Hematopoietic multipotent progenitor cell treated with erythropoietin and hydrocortisone succinate and interleukin-3 and kit ligand, for 8 days (in vitro differentiated cells): Measurements from ENCODE around the gene CEP95.
"Not testable (repeated sequence)": the region's sequence is repeated elsewhere in the genome, so short reads cannot be mapped to it uniquely, and the experiment has no call there.

ENCODE experiments used
- DNase-seq: peaks from one replicate; pipeline ENCODE4 v3.0.0-alpha.2; 2015

CEP95 gene, protein sequence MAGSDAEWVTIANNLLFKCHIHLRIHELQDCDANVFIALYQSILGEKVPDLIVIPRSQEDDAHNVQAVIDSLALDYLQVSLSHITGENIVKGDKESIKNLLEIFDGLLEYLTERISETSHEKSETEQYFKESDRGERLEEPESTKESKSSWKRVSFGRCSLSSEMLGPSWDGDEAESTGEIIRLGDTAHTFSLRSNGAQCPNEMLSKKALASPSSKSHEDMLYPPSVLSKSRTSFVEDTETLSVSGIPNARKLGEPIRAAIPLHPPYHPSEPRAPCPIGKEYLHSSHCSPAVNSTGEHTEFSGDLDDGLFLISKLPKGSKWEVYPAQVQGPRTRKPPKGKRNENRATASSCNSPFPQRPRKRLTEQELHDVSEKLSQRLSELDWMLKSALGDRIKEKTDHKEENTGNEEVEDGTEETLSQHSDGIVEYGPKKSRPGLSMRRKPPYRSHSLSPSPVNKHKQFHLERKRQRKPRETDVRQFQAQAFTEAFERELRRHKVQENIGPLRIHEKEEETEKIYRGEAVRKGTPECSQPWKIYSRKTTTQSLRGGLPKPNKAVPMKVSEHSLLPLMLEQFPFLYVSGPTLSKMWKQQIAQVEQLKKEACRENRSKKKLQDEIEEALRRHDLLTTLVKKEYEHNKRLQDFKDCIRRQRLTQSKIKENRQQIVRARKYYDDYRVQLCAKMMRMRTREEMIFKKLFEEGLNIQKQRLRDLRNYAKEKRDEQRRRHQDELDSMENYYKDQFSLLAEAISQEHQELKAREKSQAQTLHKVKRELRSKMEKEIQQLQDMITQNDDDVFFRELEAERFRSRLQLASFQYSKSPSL

DNA sequence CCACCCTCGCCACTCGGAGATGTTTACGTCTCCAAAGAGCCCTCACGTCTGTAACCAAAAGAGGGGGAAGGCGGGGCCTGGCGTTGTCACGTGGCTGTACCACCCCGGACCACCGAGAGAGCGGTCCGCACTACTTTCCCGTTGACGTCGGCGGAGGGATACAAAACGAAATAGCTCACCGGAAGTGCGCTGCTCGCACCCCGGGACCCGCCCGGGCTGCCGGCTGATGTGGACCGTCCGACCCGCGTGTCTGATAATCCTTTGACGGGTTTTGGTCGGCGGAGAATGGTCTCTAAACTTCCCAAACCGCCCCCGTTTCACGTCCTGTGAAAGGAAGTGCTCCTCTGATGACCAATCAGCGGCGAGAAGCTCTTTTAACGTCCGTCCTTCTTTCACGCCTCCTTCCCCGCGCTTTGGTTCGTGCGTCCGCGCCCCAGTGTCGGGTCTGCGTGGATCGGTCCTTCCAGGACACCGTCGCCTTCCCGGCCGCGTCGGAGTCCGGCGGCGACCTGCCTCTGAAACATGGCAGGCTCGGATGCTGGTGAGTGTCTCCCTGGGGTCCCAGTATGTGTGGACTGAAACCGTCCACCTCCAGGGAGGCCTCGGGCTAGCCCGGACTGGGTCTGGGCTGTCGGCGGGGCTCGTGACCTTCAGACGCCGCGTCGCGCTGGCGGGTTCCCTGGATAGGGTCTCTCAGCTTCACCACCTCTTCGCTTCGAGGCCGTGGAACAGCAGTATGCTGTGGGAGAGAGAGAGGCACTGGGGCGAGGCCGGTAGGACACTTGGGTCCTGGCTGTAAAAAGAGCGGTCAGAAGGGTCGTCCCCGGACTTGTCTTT, at the start of gene CEP95:
Gene CEP95, plus strand, starts transcription at position 402 of the 837 bp plus-strand sequence. Its CDS starts 121 bp downstream, at position 523.
- DNase-seq, result peak; percentile 97

DNA sequence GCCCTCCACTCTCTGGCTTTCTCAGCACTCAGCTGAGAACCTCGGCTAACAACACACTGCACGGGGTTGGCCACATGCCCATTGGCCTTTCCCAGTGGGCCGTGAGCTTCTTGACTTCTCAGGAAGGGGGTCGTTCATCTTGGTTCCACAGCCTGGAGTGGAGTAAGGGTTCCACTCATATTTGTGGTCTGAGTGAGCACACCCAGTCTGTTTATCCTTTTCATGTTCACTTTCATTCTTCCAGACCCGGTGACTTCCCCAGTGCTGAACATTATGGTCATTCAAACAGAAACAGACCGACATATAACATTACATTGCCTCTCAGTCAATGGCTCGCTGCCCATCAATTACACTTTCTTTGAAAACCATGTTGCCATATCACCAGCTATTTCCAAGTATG, 49.6 kb upstream of the CEP95 start:
- no peak for DNase-seq

DNA sequence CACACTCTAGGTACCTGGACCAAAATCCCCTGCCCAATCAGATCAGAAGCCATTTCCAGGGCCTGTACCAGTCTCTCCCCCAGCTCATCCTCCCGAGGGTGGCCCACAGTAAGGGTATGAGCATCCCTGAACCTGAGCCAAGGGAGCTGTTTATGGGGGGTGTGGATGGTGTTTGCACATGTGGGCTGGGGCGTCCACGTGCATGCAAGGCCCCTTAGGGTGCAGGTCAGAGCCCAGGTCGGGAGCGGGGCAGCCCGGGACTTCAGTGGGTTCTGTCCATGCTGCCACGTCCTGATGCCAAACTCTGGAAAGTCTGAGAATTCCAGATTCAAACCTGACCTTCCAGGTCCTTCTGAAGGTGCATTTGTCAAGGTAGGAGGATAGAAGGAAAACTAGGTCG, 48.0 kb upstream of the CEP95 start:
- DNase-seq, result no peak

DNA sequence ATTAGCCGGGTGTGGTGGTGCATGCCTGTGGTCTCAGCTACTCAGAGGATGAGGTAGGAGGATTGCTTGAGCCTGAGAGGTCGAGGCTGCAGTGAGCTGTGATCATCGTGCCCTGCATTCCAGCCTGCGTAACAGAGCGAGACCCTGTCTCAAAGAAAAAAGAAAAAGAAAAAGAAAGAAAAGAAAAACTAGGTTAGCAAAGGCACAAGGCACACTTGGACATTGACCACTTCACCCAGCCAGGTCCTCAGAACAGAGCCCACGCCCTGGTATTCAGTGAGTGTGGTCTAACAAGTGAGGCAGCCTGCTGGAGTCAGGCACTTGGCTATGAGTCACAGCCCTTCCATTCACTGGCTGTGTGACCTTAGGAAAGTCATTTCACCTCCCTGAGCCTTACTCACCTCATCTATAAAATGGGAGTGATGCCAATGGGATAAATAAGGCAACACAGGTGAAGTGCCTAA, 47.5 kb upstream of the CEP95 start:
- DNase-seq, result no peak

DNA sequence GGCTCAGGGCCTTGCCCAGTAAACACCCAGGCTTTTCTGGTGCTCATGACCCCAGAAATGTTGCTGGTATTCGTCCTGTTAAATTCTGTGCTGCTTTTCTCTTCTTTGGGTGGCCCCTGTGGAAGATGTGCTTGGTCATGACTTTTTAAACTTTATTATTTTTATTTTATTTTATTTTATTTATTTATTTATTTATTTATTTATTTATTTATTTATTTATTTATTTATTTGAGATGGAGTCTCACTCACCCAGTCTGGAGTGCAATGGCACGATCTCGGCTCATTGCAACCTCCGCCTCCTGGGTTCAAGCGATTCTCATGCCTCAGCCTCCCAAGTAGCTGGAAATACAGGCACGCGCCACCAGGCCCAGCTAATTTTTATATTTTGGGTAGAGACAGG, 47.0 kb upstream of the CEP95 start:
- DNase-seq, result not testable (repeated sequence)

DNA sequence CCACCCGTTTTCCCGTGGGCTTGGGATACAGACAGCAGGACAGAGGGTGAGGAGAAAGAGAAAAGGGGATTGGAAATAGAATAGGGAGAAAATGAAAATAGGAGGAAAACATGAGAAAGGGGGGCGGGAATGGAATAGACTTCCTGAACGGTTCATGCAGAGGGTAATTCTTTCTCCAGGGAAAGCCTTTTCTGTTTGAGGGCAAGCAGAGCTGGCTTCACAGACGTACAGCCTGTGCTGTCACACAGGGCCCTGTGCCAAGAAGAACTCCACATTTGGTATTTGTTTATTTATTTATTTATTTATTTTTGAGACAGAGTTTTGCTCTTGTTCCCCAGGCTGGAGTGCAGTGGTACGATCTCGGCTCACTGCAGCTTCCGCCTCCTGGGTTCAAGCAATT, 45.8 kb upstream of the CEP95 start:
- DNase-seq, result no peak

DNA sequence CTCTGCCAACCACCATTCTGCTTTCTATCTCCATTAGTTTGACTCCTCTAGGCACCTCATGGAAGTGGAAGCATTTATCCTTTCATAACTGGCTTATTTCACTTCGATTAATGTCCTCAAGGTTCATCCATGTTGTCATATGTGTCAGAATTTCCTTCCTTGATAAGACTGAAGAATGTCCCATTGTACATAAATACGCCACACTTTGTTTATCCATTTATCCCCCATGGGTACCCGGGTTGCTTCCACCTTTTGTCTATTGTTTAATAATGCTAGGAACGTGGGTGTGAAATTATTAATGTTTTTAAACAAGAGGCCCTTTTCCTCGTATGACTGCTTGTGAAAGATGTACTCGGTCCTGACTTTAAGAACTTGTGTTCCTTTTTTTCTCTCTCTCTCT, 45.0 kb upstream of the CEP95 start:
- no peak for DNase-seq

DNA sequence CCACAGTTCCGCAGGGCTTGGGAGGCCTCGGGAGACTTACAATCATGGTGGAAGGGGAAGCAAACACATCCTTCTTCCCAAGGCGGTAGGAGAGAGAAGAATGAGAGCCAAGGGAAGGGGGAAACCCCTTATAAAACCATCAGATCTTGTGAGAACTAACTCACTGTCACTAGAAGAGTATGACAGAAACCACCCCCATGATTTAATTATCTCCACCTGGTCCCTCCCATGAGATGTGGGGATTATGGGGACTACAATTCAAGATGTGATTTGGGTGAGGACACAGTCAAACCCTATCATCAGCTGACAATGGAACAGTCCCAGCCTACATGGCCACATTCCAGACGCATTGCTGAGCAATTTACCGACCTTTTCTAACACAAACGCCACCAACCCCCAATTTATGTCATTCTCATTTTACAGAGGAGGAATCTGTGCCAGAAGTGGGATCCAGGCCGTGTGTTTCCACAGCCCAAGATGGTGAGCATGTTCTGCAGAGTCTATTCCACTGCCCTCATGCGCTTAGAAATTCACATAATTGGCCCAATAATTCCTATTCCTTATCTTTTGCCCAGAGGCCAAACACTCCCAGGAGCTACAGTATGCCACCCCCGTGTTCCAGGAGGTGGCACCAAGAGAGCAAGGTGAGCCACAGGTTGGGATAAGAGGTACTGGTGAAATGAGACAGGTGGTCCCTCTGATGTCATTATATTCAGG, 40.6 kb upstream of the CEP95 start:
- no peak for DNase-seq

DNA sequence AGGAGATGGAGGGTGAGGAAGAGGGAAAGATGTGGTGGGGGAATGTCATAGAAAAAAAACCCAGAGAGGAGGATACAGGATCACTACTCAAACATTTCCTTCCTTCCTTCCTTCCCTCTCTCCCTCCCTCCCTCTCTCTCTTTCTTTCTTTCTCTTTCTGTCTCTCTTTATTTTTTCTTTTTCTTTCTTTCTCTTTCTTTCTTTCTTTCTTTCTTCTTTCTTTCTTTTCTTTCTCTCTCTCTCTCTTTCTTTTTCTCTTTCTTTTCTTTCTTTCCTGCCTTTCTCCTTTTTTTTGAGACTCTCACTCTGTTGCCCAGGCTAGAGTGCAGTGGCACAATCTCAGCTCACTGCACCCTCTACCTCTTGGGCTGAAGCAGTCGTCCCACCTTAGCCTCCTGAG, 39.9 kb upstream of the CEP95 start:
- not testable (repeated sequence) for DNase-seq

DNA sequence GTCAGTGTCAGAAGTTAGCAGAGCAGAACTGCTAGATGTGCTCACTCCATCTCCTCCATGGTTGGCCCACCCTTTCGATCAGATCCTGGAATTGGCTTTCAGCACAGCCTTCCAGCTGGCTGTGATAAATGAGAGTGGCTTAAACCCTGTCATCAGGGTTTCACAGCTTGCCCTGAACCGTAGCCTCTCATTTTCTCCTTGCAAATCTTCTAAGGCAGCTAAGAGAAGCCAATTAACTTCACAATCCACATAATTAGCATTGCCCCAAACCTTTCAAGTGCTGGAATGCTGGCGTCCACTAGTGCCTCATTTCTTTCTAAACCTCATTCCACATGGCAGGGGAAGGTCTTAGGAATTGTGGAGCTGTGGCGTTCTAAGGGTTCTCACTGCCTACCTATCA, 36.2 kb upstream of the CEP95 start:
- DNase-seq, result no peak

DNA sequence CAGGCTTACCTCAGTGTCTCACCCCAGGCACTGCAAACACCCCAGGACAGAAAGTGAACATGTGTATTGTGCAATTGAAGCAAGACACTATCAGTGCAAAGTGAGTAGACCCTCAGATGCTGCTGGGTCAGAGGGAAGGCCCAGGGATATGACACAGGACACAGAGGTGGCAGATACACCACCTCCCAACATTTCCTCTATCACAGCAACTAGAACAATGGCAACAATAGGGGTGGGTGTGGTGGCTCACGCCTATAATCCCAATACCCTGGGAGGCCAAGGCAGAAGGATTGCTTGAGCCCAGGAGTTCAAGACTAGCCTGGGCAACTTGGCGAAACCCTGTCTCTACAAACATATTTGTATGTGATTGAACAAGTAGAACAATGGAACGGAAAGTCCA, 35.3 kb upstream of the CEP95 start:
- no peak for DNase-seq

DNA sequence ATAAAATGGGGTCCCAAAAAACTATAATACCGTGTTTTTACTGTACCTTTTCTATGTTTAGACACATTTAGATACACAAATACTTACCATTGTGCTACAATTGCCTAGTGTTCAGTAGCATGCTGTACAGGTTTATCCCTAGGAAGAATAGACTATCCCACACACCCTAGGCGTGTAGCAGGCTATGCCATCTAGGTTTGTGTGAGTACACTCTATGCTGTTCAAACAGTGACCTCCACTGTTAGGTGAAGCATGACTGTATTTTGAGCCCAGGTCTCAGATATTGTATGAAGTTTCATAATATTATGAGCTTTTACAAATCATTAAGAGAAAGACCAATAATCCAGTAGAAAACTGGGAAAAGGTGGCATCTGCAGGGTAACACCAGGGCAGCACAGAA, 34.2 kb upstream of the CEP95 start:
- no peak for DNase-seq

DNA sequence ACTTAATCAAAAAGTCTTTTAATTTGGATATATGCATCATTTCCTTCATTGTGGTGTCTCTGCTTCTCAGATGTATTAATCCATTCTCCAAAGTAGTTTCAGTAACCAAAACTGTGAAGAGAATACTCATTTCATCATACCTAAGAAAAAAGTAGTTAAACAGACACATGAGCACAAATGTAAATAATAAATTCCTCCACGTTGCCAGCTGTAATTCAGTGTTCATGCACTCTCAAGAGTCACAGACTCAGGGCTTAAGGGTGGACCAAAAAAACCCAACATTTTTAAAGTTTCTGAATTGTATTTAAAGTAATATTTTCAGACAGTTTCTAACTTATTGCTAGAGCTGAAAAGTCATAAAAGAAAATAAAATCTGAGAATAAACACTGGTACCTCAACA, 28.9 kb upstream of the CEP95 start:
- DNase-seq, result no peak

DNA sequence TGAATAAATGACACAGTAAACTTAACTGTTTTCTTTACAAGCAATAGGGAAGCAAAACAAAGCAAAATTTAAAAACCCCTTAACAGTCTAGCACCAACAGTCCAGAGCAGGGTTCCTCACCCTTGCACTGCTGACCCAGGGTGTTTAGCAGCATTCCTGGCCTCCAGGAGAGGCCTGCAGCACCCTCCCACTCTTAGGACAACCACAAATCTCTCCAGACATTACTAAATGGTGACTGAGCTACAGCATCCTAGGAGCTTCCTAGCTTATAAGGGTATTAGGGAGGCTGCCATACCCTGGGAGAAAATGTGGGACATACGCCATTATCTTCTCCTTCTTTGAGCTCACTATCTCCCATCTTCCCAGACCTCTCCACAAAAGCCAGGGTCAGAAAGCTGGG, 25.8 kb upstream of the CEP95 start:
- DNase-seq, result no peak

DNA sequence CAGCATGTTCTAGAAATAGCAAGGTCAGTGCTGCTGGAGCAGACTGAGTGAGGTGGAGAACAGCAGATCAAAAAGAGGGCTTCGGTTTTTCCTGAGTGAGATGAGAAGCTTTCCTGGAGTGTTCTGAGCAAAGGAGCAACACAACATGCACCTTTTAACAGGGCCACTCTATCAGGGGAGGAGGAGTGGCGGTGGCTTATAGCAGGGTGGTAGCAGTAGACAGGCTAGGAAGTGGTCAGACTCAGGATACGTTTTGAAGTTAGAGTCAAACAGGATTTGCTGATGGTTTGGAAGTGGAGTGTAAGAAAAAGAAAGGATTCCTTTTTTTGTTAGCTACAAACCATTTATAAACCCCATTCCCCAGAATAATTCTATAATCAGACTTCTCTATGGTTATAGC, 22.4 kb upstream of the CEP95 start:
- DNase-seq, result no peak

DNA sequence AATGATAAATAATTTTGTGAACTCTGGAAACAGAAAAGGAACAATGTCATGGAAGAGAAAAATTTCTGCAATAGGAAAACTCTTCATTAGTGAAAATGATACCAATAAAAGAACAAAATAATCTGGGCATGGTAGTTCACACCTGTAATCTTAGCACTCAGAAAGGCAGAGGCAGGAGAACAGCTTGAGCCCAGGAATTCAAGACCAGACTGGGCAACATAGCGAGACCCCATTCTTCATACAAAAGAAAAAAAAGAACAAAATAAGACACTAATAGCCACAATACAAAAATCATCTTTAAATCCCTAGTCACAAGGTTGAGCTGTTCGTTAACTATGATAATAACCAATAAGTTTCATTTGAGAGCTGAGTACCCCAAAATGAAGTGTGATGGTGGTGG, 18.5 kb upstream of the CEP95 start:
- no peak for DNase-seq

DNA sequence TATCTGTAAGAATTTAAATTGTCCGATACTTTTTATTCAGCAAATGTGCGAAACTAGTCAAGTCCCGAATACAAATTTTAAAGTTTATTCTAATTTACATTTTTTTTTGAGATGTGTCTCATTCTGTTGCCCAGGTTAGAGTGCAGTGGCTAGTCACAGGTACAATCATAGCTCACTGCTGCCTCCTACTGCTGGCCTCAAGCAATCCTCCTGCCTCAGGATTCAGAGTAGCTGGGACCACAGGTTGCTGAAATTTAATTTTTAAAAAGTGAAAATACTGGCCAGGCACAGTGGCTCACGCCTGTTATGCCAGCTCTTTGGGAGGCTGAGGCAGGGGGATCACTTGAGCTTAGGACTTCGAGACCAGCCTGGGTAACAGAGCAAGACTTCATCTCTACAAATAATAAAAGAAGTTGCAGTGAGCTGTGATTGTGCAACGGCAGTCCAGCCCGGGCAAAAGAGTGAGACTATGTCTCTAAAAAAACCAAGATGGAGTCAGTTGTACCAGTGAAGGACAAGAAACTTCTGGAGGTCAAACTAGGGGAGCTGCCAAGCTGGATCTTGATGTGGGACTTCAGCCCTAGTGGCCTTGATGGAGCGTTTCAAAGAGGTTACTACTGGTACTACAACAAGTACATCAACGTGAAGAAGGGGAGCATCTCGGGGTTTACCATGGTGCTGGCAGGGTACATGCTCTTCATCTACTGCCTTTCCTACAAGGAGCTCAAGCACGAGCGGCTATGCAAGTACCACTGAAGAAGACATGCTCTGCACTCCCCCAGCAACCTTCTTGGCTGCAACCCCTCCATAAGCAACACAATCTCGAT, 15.5 kb upstream of the CEP95 start:
- DNase-seq, result peak; percentile 61

DNA sequence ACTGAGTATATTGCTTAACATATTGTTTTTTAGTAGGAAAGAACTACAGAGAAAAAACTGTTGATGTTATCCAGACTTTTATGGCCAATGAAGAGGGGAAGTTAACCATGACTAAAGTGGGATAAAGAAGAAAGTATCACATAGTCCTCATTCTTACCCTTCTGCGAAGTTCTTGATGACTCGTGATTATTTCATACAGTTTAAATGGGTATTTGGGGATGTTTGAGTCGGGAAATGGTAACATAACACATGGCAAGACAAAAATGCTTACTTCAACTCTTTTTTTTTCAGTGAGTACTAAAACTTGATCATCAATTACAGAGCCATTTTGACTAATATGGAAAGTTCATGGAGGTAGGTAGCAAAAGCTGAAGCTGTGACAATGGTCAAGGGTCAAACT, 14.8 kb upstream of the CEP95 start:
- no peak for DNase-seq

DNA sequence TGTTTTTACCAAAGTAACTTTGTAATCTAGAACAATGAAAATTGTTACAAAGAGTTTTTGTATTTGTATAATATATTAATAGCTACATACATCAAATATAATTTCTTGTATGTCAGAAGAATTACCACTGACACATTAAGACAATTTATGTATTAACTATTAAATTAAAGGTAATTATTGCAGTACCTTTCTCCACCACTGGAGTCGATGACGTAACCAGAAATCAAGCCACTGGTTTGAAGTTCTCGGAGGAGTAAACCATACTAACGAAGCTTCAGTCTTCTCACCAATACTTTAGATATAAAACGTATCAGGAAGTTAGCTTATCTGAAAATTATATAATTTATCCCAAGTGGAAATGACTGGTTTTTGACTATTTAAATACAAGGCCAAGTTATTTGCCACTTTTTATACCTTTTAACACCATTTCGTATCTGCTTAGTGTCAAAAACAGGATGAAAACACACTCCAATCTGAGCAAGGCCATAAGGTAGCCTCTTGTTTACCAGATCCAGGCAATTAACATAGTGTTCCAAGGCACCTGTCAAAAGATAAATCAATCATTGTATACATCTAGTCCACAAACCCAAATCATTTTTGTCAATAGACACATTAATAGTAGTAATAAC, 14.2 kb upstream of the CEP95 start:
- DNase-seq, result peak; percentile 63

DNA sequence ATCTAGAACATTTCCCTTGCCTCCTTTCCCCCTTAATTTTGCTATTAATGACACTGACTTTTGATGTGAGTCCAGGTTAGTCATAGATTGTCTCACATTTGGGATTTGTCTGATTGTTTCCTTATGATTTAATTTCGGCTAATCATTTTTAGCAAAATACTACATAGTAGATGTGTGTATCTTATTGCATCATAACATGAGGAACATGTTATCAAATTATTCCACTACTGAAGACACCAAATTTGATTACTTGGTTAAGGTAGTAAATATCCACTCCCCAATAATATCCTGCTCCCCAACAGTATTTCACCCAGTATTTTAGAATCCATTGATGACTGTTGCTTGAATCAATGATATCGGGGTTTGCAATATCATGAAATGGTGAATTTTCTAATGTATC, 12.7 kb upstream of the CEP95 start:
- DNase-seq, result no peak

DNA sequence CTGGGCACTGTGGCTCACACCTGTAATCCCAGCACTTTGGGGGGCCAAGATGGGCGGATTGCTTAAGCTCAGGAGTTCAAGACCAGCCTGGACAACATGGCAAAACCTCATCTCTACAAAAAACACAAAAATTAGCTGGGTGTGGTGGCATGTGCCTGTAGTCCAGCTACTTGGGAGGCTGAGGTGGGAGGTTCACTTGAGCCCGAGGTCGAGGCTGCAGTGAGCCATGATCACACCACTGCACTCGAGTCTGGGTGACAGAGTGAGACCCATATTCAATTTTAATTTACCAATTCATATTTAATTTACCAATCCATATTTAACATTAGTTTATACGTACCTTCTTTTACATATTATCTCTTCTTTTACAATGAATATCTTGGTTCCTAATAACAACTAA, 11.5 kb upstream of the CEP95 start:
- DNase-seq, result not testable (repeated sequence)
